ENCODE results near the gene PYCR2. TPM values are rescaled to one million over a fixed set of nuclear protein-coding genes. Genes with fewer than 3 reads are reported as not detected.

The PYCR2 gene
- total RNA-seq, 1 donor from 2014 or later: 37.8 TPM

DNA sequence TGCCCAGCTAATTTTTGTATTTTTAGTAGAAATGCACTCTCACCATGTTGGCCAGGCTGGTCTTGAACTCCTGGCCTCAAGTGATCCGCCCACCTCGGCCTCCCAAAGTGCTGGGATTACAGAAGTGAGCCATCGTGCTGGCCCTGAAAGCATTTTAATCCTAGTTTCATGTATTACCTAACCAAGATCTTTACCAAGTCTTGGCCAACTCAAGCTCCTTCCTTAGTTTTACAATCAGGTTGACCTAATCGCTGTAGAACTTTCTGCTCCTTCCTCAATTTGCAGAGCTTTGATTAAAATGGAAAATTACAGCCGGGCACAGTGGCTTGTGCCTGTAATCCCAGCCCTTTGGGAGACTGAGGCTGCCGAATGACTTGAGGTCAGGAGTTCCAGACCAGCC lies 38.7 kb downstream of the PYCR2 start:
- TF ChIP-seq, protein P1, sequence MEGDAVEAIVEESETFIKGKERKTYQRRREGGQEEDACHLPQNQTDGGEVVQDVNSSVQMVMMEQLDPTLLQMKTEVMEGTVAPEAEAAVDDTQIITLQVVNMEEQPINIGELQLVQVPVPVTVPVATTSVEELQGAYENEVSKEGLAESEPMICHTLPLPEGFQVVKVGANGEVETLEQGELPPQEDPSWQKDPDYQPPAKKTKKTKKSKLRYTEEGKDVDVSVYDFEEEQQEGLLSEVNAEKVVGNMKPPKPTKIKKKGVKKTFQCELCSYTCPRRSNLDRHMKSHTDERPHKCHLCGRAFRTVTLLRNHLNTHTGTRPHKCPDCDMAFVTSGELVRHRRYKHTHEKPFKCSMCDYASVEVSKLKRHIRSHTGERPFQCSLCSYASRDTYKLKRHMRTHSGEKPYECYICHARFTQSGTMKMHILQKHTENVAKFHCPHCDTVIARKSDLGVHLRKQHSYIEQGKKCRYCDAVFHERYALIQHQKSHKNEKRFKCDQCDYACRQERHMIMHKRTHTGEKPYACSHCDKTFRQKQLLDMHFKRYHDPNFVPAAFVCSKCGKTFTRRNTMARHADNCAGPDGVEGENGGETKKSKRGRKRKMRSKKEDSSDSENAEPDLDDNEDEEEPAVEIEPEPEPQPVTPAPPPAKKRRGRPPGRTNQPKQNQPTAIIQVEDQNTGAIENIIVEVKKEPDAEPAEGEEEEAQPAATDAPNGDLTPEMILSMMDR (conservative IDR thresholded peaks at IDR 0.05; ENCODE audit: low read depth, low read length): no peak
- H3K4me3 ChIP-seq (ENCODE audit: low read depth, low read length): no peak overlapping the region
- DNase-seq (ENCODE audit: low read depth): no peak

DNA sequence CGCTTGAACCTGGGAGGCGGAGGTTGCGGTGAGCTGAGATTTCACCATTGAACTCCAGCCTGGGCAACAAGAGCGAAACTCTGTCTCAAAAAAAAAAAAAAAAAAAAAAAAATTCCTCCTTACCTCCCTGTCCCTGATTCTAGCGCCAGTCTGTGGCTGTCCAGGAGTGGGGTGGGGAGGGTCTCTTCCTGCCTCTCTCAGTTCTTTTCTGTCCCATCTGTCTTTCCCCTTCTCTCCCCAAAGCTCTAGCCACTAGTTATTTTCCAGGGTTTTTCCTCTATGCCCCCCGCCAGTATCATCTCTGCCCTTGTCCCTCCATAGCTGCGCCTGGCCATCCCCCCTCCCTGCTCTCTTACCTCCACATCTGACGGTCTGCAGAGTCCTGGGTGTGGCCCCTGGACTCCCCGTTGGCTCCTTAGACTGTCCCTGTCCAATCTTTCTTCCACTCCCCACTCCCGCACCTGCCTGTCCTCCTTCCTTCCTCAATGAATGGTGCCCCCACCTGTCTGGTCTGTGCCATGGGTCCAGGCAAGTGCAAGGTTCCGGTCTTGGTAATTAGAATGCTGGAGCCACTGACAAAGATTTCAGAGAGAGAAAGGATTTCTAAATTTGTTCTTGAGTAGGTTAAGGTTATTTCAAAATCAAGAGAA lies 40.3 kb downstream of the PYCR2 start:
- TF ChIP-seq, protein P1 (conservative IDR thresholded peaks at IDR 0.05; ENCODE audit: low read depth, low read length): no peak
- no peak for DNase-seq (ENCODE audit: low read depth)
- H3K4me3 ChIP-seq (ENCODE audit: low read depth, low read length): peak overlapping the region; percentile 97

DNA sequence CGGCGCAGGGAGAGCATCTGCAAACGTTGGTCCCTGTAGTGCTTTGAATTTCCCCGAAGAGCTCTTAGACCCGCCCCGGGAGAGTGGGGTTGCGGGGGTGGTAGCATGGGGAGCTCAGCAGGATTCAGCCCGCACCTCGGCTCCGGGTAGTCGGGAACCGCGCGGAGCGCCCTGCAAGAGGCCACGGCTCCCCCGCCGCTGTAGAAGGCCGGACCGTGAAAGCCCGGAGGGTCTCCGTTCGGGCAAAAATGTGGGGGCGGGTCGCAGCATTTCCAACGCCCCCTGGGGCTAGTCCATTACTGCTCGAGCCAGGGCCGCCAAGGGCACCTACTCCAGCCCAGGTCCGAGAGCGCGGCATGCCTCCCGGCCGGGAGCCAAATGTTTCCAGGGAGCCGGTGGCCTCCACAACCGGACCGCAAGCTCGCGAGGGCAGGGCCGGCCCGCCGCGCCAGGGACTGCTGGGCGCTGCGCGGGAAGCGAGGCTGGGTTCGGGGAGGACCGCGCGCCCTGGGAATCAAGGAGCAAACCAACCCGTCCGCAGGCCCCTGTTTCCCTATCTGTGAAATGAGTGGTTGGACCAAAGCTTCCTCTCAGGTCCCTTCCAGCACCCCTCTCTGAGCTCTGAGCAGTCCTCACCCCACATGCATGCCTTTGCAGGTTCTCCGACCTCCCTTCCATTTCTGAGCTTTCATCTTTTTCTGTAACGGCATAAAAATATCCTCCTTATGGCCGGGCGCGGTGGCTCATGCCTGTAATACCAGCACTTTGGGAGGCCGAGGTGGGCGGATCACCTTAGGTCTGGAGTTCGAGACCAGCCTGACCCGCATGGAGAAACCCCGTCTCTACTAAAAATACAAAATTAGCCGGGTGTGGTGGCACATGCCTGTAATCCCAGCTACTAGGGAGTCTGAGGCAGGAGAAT lies 41.1 kb downstream of the PYCR2 start:
- TF ChIP-seq, protein P1 (conservative IDR thresholded peaks at IDR 0.05; ENCODE audit: low read depth, low read length): no peak
- no peak for DNase-seq (ENCODE audit: low read depth)
- peak overlapping the region; percentile 97 for H3K4me3 ChIP-seq (ENCODE audit: low read depth, low read length)

DNA sequence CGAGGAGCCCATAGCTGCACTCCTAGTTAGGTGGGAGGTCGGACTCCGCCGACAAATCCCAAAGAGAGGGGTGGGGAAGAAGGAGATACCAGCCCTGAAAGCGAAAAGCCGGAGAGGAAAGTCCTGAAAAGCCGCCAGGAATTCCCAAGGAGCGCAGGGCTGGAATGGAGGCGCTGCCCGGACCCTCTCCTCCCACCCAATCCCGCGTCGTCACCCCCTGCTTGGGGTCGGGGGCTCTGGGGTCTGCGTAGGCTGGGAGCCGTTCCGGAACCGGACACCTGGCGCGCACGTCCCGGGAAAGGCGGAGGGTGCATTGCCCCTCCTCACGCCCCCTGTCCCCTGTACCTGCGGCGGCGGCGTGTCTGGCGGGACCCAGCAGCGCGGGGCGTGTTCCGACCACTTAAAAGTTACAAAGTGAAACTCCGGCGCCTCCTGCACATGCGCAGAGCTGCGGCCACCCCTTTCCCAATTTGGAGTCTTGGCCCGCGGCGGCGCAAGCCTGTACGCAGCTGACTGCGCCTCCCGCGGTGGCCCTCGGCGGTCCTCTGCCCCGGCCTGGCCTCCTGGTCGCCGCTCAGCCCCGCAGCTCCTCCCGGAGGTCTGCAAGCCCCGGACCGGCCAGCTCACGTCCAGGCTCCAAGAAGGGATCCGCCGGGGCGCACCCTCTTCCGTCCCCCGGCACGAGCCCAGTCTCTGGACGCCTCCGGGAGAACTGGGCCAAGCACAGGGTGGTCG lies 41.9 kb downstream of the PYCR2 start, which contains the start of gene TMEM63A:
TSS of gene TMEM63A (minus strand) at position 422 of the 735 bp plus-strand sequence. CDS start 4,800 bp downstream, outside the sequence.
- no peak for DNase-seq (ENCODE audit: low read depth)
- H3K4me3 ChIP-seq (ENCODE audit: low read depth, low read length): peak within 1 kb of the TSS; percentile 97
- TF ChIP-seq, protein P1 (conservative IDR thresholded peaks at IDR 0.05; ENCODE audit: low read depth, low read length): peak; percentile 19

DNA sequence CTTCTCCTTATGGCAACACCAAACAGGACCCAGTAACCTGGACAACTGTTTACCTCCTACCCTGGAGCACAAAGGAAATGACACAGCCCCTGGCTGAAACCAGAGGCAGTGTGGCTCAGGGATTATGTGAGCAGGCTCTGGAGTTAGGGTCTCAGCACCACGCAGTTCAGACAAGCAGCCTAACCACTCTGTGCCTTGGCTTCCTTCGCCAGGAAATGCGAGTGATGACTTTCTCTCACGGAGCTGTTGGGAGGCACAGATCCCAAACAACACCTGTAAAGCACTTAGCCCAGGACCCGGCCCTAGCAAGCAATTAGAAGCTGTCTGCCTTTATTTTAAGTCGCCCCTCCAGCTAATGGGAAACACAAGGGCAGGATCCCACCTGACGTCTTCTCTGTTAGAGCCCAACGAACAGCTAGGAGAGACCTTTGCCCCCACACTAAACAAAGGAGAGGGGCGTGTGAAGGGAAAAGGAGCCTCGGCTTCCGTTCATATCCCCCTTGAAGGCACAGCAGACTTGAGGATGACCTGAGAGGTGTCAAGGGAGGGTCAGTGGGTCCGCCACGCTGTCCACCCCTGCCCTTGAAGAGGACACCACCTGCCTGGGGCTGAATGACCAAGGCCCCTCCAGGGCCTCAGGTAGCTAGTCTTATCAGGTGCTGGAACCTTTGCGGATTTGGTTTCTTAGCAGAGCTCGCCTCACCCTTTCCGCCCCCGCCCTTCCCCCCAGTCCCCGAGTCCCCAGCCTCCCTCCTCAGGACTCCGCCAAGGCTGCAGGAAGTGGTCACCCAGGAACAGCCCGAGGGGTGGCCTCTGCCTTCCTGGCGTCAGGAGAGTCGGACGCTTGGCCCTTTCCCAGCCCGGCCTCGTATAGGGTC lies 42.7 kb downstream of the PYCR2 start:
- peak overlapping the region; percentile 97 for H3K4me3 ChIP-seq (ENCODE audit: low read depth, low read length)
- DNase-seq (ENCODE audit: low read depth): no peak
- TF ChIP-seq, protein P1 (conservative IDR thresholded peaks at IDR 0.05; ENCODE audit: low read depth, low read length): no peak

DNA sequence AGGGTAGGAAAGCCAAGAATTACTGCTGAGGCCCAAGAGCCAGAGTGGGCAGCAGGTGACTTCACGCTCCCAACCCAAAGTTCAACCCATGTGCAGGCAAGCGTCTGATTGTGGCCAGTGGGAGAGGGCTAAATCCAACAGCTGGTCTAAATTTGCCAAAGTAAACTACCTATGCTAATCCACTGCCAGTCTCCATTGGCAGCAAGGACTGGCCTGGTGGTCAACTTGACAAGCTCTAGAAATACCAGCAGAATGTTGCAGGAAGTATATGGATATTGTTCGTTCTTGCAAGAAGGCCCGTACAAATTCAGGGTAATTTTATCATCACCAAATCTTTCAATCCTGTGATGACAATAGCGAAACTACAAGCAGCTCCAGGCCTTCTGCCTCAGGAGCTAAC lies 43.4 kb downstream of the PYCR2 start:
- TF ChIP-seq, protein P1 (conservative IDR thresholded peaks at IDR 0.05; ENCODE audit: low read depth, low read length): no peak
- peak overlapping the region; percentile 97 for H3K4me3 ChIP-seq (ENCODE audit: low read depth, low read length)
- DNase-seq (ENCODE audit: low read depth): no peak

Measured in epithelial cell of proximal tubule (primary cell).